DND-41 (cell line): ENCODE results near the gene C6orf15.

Experiments used
- EZH2 ChIP-seq: IDR thresholded peaks from 3 replicates; pipeline ENCODE4 v1.6.1; 2012; ENCODE audit warnings: borderline replicate concordance, low read depth, mild to moderate bottlenecking, moderate library complexity, low read length, inconsistent platforms; ENCODE audit not compliant: severe bottlenecking
- TF ChIP-seq, protein P1 (sequence below): IDR thresholded peaks from 2 replicates; pipeline ENCODE4 v1.5.1; 2012; ENCODE audit warnings: borderline replicate concordance, low read length, moderate library complexity, mild to moderate bottlenecking; ENCODE audit not compliant: poor library complexity, severe bottlenecking; ENCODE audit errors: extremely low read depth

- TF ChIP-seq, protein P1, sequence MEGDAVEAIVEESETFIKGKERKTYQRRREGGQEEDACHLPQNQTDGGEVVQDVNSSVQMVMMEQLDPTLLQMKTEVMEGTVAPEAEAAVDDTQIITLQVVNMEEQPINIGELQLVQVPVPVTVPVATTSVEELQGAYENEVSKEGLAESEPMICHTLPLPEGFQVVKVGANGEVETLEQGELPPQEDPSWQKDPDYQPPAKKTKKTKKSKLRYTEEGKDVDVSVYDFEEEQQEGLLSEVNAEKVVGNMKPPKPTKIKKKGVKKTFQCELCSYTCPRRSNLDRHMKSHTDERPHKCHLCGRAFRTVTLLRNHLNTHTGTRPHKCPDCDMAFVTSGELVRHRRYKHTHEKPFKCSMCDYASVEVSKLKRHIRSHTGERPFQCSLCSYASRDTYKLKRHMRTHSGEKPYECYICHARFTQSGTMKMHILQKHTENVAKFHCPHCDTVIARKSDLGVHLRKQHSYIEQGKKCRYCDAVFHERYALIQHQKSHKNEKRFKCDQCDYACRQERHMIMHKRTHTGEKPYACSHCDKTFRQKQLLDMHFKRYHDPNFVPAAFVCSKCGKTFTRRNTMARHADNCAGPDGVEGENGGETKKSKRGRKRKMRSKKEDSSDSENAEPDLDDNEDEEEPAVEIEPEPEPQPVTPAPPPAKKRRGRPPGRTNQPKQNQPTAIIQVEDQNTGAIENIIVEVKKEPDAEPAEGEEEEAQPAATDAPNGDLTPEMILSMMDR: no peak
- TF ChIP-seq EZH2: no peak
Measured at GRCh38 chr6:31063906-31064435, 48.4 kb downstream of the C6orf15 start.
